Suprapubic skin (tissue), 4 donors: Measurements from ENCODE around the gene RASA2. TPM values are rescaled to one million over a fixed set of nuclear protein-coding genes. Genes with fewer than 3 reads are reported as not detected.

Source experiments
- DNase-seq, 2 donors: peaks; one replicate each; pipeline ENCODE4 v3.0.0-alpha.2; 2019; ENCODE audit warnings: low spot score in 2 of 2
- H3K27ac ChIP-seq: fragments of 200-600 bp; sonication (generic); one replicate; pipeline ENCODE4 v1.5.1; 2019
- H3K27me3 ChIP-seq: fragments of 200-600 bp; sonication (generic); one replicate; pipeline ENCODE4 v1.5.1; 2019
- H3K36me3 ChIP-seq: fragments of 200-600 bp; sonication (generic); one replicate; pipeline ENCODE4 v1.5.1; 2019
- H3K4me1 ChIP-seq: fragments of 200-600 bp; sonication (generic); one replicate; pipeline ENCODE4 v1.5.1; 2019
- H3K4me3 ChIP-seq: fragments of 200-600 bp; sonication (generic); one replicate; pipeline ENCODE4 v1.5.1; 2019; ENCODE audit warnings: mild to moderate bottlenecking
- H3K9me3 ChIP-seq: fragments of 200-600 bp; sonication (generic); one replicate; pipeline ENCODE4 v1.5.1; 2019
- EP300 ChIP-seq: sonication (generic); formaldehyde crosslinking; IDR thresholded peaks from one replicate; pipeline ENCODE4 v1.6.1; 2017; ENCODE audit warnings: antibody characterized with exemption
- POLR2A ChIP-seq, 2 donors: fragments of 450-650 bp; IDR thresholded peaks; one replicate each; pipeline ENCODE4 v1.6.1; 2017; ENCODE audit warnings: antibody characterized with exemption in 2 of 2, mild to moderate bottlenecking in 2 of 2, moderate library complexity in 2 of 2
- POLR2AphosphoS5 ChIP-seq, 3 donors: sonication (generic); formaldehyde crosslinking; IDR thresholded peaks; one replicate each; pipeline ENCODE4 v1.6.1; 2017; ENCODE audit warnings: antibody characterized with exemption in 3 of 3
- WGBS: methylation state at CpG from one replicate; pipeline ENCODE4 v1.1.5; 2018; 5-methylcytosine and 5-hydroxymethylcytosine counted together
- total RNA-seq, 4 donors: library from RNA; depleted of rRNA; stranded (reverse); fragments of >200 nt; gene quantifications; one replicate each; pipeline ENCODE4 v1.1.0, GENCODE V29; 2016
- TF ChIP-seq, protein P1 (sequence below), 2 donors: fragments of 200-600 bp in 1 of 2; fragments of 450-650 bp in 1 of 2; sonication (generic) in 1 of 2; IDR thresholded peaks; one replicate each; pipeline ENCODE4 v1.5.1; 2016 to 2019; ENCODE audit warnings: antibody characterized with exemption in 2 of 2, mild to moderate bottlenecking in 1 of 2, moderate library complexity in 1 of 2

Gene RASA2
- total RNA-seq, 4 donors from 2014 or later, result 14.3 to 48.6 (median 24.0) TPM

DNA sequence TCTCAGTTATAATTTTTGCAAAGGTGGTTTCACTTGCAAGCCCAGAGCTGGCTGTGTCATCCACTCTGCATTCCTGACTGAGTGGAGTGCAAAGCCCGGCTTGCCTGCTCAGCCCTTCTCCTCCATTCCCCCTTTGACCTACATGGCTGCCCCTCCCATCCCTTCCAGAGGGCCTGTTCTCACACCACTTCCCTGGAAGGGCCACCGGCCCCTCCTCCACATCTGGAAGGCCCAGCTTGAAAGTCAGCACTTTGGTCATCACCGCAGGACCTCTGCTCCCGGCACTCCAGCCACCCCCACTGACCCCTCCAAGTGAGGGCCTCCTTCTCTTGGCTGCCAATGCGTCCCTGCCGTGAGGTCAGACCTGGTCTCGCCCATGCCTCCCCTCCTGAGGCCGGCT lies 177.2 kb downstream of the RASA2 start:
- no peaks in the 10 kb centered on the region for H3K36me3 ChIP-seq
- TF ChIP-seq EP300, result no peak
- TF ChIP-seq, protein P1, sequence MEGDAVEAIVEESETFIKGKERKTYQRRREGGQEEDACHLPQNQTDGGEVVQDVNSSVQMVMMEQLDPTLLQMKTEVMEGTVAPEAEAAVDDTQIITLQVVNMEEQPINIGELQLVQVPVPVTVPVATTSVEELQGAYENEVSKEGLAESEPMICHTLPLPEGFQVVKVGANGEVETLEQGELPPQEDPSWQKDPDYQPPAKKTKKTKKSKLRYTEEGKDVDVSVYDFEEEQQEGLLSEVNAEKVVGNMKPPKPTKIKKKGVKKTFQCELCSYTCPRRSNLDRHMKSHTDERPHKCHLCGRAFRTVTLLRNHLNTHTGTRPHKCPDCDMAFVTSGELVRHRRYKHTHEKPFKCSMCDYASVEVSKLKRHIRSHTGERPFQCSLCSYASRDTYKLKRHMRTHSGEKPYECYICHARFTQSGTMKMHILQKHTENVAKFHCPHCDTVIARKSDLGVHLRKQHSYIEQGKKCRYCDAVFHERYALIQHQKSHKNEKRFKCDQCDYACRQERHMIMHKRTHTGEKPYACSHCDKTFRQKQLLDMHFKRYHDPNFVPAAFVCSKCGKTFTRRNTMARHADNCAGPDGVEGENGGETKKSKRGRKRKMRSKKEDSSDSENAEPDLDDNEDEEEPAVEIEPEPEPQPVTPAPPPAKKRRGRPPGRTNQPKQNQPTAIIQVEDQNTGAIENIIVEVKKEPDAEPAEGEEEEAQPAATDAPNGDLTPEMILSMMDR (IDR thresholded peaks at IDR 0.05), result no peak
- TF ChIP-seq POLR2A (IDR thresholded peaks at IDR 0.05), result no peak
- no peak for TF ChIP-seq POLR2AphosphoS5 (IDR thresholded peaks at IDR 0.05)
- no peak overlapping the region for H3K27ac ChIP-seq
- H3K4me3 ChIP-seq, result no peak overlapping the region
- no peaks in the 10 kb centered on the region for H3K9me3 ChIP-seq
- DNase-seq, result no peak
- 63% methylated on average over 8 of the region's 8 CpGs for WGBS
- peaks cover 15% of the 10 kb centered on the region for H3K27me3 ChIP-seq
- H3K4me1 ChIP-seq, result peaks cover 18% of the 10 kb centered on the region

Other genes starting within 250 kb of the RASA2 start
- gene ZBTB38, start 118.5 kb upstream of the RASA2 start, total RNA-seq, result 100 to 1,000 TPM in 1 of 4 donors, 10 to 100 TPM in 3; 65.8 to 101 (median 85.9) TPM